Keratinocyte (primary cell): Measurements from ENCODE around the gene PAQR3. TPM values are rescaled to one million over a fixed set of nuclear protein-coding genes. Genes with fewer than 3 reads are reported as not detected.
A peak's percentile ranks its signal among the peaks of the same experiment; 100 is the strongest.

Experiments used
- DNase-seq: peaks from one replicate; pipeline ENCODE4 v3.0.0-alpha.2; 2011; ENCODE audit warnings: low read depth, missing footprints, low spot score
- FAIRE-seq: peaks from 2 replicates; lab custom pipeline; 2011; peaks lifted over from hg19 to GRCh38; lab: Jason Lieb, UNC
- H2AFZ ChIP-seq: 2 replicates; pipeline ENCODE4 v1.6.0; 2012; ENCODE audit warnings: low read length, control low read depth, inconsistent platforms; ENCODE audit not compliant: control insufficient read depth
- H3K27ac ChIP-seq: 2 replicates; pipeline ENCODE4 v1.5.1; 2011; ENCODE audit warnings: low read length; ENCODE audit not compliant: control insufficient read depth, insufficient read depth
- H3K27me3 ChIP-seq: 3 replicates; pipeline ENCODE4 v1.6.0; 2011; ENCODE audit warnings: low read length; ENCODE audit not compliant: control insufficient read depth, insufficient read depth; ENCODE audit errors: extremely low read depth
- H3K36me3 ChIP-seq, 2 experiments: 2 replicates in 1 of 2; 3 replicates in 1 of 2; pipeline ENCODE4 v1.5.1; 2011; ENCODE audit warnings: low read length in 2 of 2, mild to moderate bottlenecking in 1 of 2; ENCODE audit not compliant: control insufficient read depth in 2 of 2, insufficient read depth in 2 of 2; ENCODE audit errors: extremely low read depth in 1 of 2
- H3K4me1 ChIP-seq: 3 replicates; pipeline ENCODE4 v1.5.1; 2011; ENCODE audit warnings: low read length; ENCODE audit not compliant: control insufficient read depth, insufficient read depth; ENCODE audit errors: extremely low read depth
- H3K4me2 ChIP-seq: 3 replicates; pipeline ENCODE4 v1.6.0; 2011; ENCODE audit warnings: low read depth, low read length; ENCODE audit not compliant: control insufficient read depth, insufficient read depth; ENCODE audit errors: extremely low read depth
- H3K4me3 ChIP-seq, 3 experiments: fragments of 200-600 bp in 1 of 3; sonication (generic) in 1 of 3; 2 replicates in 2 of 3; 3 replicates in 1 of 3; pipeline ENCODE4 v1.5.1; 2011 to 2016; ENCODE audit warnings: low read length in 3 of 3, mild to moderate bottlenecking in 3 of 3, control low read depth in 2 of 3, inconsistent platforms in 1 of 3, low read depth in 1 of 3, mixed read lengths in 1 of 3, mixed run types in 1 of 3, moderate library complexity in 1 of 3; ENCODE audit not compliant: control insufficient read depth in 2 of 3, insufficient read depth in 2 of 3; ENCODE audit errors: extremely low read depth in 1 of 3
- H3K79me2 ChIP-seq: 2 replicates; pipeline ENCODE4 v1.6.0; 2012; ENCODE audit warnings: low read length; ENCODE audit not compliant: control insufficient read depth, insufficient read depth
- H3K9ac ChIP-seq: 3 replicates; pipeline ENCODE4 v1.6.0; 2011; ENCODE audit warnings: low read length; ENCODE audit not compliant: control insufficient read depth, insufficient read depth; ENCODE audit errors: extremely low read depth
- H3K9me1 ChIP-seq: 3 replicates; pipeline ENCODE4 v1.6.0; 2011; ENCODE audit warnings: low read length; ENCODE audit not compliant: control insufficient read depth, insufficient read depth; ENCODE audit errors: extremely low read depth
- H3K9me3 ChIP-seq: 2 replicates; pipeline ENCODE4 v1.5.1; 2012; ENCODE audit warnings: low read depth, low read length; ENCODE audit not compliant: control insufficient read depth
- H4K20me1 ChIP-seq: 3 replicates; pipeline ENCODE4 v1.6.0; 2011; ENCODE audit warnings: low read length; ENCODE audit not compliant: control insufficient read depth, insufficient read depth; ENCODE audit errors: extremely low read depth
- EZH2 ChIP-seq: IDR thresholded peaks from one replicate; pipeline ENCODE4 v1.6.1; 2012; ENCODE audit warnings: inconsistent platforms, mild to moderate bottlenecking, low read length, moderate library complexity
- dilution Hi-C: fragments of 300-500 bp; cut with MboI; formaldehyde crosslinking; loops from one replicate; pipeline ENCODE4 v1.7.0; 2020; ENCODE audit warnings: low sequenced_read_pairs; ENCODE audit not compliant: extremely low pct_ligation_motif_present
- polyA minus RNA-seq, 3 experiments: library from RNA; depleted of rRNA, polyadenylated mRNA; stranded (reverse); fragments of >200 nt; gene quantifications; 1 replicate in 1 of 3; 2 replicates in 1 of 3; 3 replicates in 1 of 3; pipeline ENCODE4 v1.2.3, GENCODE V29; 2011
- polyA plus RNA-seq, 5 experiments: library from polyadenylated mRNA; depleted of rRNA in 3 of 5; stranded (reverse) in 3 of 5; stranded (forward) in 1 of 5; unstranded in 1 of 5; fragments of >200 nt; gene quantifications; 1 replicate in 1 of 5; 2 replicates in 3 of 5; 3 replicates in 1 of 5; pipeline versions ENCODE4 v1.2.1 to v1.2.3, GENCODE V29; 2011 to 2012; ENCODE audit warnings: missing spikeins in 2 of 5, low read depth in 1 of 5, low replicate concordance in 1 of 5
- TF ChIP-seq, protein P1 (sequence below), 3 experiments: IDR thresholded peaks in 1 of 3; conservative IDR thresholded peaks in 1 of 3; optimal IDR thresholded peaks in 1 of 3; 2 replicates in 2 of 3; 3 replicates in 1 of 3; pipeline versions ENCODE3 to v1.5.1; 2011; ENCODE audit warnings: low read length in 3 of 3, mild to moderate bottlenecking in 3 of 3, moderate library complexity in 2 of 3, control low read depth in 1 of 3, inconsistent platforms in 1 of 3; ENCODE audit not compliant: insufficient read depth in 2 of 3; ENCODE audit errors: extremely low read depth in 1 of 3

PAQR3 gene
- polyA plus RNA-seq (18.5 to 31.0 TPM (median 23.4 TPM) in 3 replicates), polyA minus RNA-seq (12.4 to 49.2 TPM (median 31.5 TPM) in 3 replicates)
- polyA plus RNA-seq (2011; ENCODE audit: low read depth): 4.6 TPM
- polyA plus RNA-seq (2011; cell fraction: cytosol; rRNA removed): 13.3 and 32.7 TPM in 2 replicates
- polyA plus RNA-seq (2011; cell fraction: nucleus; rRNA removed): 21.2 and 22.3 TPM in 2 replicates
- 11.8 and 17.2 TPM in 2 replicates for polyA plus RNA-seq (2012; ENCODE audit: low replicate concordance)
- 12.3 TPM for polyA minus RNA-seq (2011; cell fraction: cytosol; rRNA and poly(A)+ RNA removed)
- 10.8 and 18.5 TPM in 2 replicates for polyA minus RNA-seq (2011; cell fraction: nucleus; rRNA and poly(A)+ RNA removed)

DNA sequence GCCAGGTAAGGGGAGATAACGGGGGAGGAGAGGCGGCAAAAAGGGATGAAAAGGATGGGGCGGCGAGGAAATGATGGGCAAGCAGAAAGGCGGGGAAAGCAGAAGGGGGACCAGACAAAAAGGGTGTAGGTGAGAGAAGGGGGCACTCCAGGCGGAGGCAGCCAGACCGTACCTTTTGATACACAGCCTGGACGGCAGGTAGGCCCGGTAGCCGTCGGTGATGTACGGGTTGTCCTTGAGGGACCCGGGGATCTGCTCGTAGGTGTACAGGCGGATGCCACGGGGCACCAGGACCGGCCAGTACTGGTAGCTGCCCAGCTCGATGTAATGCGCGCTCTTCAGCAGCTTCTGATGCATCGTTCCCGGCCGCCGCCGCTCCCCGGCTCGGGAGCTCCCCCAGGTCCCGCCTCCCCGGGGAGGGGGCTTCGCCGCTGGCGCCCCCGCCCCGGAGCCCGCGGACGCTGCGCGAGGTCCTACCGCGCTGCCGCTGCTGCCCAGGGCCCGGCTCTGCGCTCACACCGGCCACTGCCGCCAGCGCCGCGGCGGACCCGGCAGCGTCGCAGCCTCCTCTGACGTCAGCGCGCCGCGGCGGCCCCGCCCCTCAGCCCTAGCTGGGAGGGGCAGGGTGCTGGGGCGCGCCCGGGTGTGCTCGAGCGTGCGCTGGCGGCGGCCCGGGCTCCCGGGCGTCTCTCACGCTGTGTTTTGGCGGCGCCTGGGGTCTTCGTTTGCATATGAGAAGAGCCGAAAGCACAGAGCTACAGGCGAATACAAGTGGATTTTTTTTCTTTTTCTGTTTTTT lies at the start of gene PAQR3:
PAQR3 (minus strand) TSS at position 571 of the 799 bp plus-strand sequence; CDS start at position 357, 214 bp downstream.
- Histone ChIP-seq H3K9me1 (peaks cover 3% of the 10 kb centered on the region), H4K20me1 (no peaks in the 10 kb centered on the region), H3K4me2 (peak within 1 kb of the TSS; percentile 94), H3K36me3 (peaks cover 0 to 2% of the 10 kb centered on the region in 2 experiments), H3K27me3 (no peaks in the 10 kb centered on the region), H3K9ac (peak within 1 kb of the TSS; percentile 82), H3K4me3 (peak within 1 kb of the TSS; percentile 76 to 89 (median 84)), H3K27ac (peak within 1 kb of the TSS; percentile 64), H3K9me3 (no peaks in the 10 kb centered on the region), H2AFZ (peak within 1 kb of the TSS; percentile 99), H3K4me1 (peaks cover 11% of the 10 kb centered on the region), H3K79me2 (peaks cover 7% of the 10 kb centered on the region)
- dilution Hi-C loops: no loop called here
- TF ChIP-seq EZH2: no peak
- TF ChIP-seq, protein P1, sequence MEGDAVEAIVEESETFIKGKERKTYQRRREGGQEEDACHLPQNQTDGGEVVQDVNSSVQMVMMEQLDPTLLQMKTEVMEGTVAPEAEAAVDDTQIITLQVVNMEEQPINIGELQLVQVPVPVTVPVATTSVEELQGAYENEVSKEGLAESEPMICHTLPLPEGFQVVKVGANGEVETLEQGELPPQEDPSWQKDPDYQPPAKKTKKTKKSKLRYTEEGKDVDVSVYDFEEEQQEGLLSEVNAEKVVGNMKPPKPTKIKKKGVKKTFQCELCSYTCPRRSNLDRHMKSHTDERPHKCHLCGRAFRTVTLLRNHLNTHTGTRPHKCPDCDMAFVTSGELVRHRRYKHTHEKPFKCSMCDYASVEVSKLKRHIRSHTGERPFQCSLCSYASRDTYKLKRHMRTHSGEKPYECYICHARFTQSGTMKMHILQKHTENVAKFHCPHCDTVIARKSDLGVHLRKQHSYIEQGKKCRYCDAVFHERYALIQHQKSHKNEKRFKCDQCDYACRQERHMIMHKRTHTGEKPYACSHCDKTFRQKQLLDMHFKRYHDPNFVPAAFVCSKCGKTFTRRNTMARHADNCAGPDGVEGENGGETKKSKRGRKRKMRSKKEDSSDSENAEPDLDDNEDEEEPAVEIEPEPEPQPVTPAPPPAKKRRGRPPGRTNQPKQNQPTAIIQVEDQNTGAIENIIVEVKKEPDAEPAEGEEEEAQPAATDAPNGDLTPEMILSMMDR (optimal IDR thresholded peaks at IDR 0.05 in 1 of 3, IDR thresholded peaks at IDR 0.05 in 1 of 3, conservative IDR thresholded peaks at IDR 0.05 in 1 of 3; ENCODE audit: extremely low read depth in 1 of 3, insufficient read depth in 2 of 3, low read length in 3 of 3): no peak
- FAIRE-seq (no peak), DNase-seq (no peak)

DNA sequence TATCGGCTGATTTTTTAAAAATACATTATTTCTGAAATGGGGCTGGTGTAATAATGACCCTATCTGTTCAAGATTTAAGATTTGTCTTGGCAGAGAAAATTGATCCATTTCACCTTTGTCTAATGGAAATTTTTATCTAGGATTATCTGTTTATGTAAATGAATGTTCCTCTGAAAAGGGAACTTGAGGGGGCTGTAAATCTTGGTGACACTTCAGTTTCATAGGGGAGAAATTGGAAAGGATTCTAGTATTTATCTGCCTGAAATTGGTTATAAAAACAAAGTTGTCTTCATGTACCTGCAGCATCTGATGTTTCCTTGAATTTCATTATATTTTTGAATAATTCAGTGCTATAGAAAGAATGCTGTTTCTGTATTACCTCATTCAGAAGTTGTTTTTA lies 48.4 kb upstream of the PAQR3 start:
- H4K20me1 ChIP-seq: no peaks in the 10 kb centered on the region
- no peak overlapping the region for H3K4me3 ChIP-seq
- no peak for TF ChIP-seq EZH2
- TF ChIP-seq, protein P1 (optimal IDR thresholded peaks at IDR 0.05 in 1 of 3, IDR thresholded peaks at IDR 0.05 in 1 of 3, conservative IDR thresholded peaks at IDR 0.05 in 1 of 3; ENCODE audit: extremely low read depth in 1 of 3, insufficient read depth in 2 of 3, low read length in 3 of 3): no peak
- no peak overlapping the region for H2AFZ ChIP-seq
- H3K27me3 ChIP-seq: peaks cover 7% of the 10 kb centered on the region
- no peak overlapping the region for H3K9ac ChIP-seq
- no peaks in the 10 kb centered on the region for H3K79me2 ChIP-seq
- DNase-seq (no peak), FAIRE-seq (no peak)
- no peak overlapping the region for H3K4me2 ChIP-seq
- no peak overlapping the region for H3K27ac ChIP-seq
- dilution Hi-C loops: no loop called here
- no peaks in the 10 kb centered on the region for H3K9me3 ChIP-seq
- no peaks in the 10 kb centered on the region for H3K9me1 ChIP-seq
- no peaks in the 10 kb centered on the region for H3K36me3 ChIP-seq
- no peaks in the 10 kb centered on the region for H3K4me1 ChIP-seq
